HG03108 (cell line): ENCODE data around the gene NHSL1.

ENCODE experiments used
- ATAC-seq: cut with Tn5 transposase; IDR thresholded peaks from one replicate; pipeline ENCODE4 v1.9.1; 2021; ENCODE audit warnings: moderate library complexity; ENCODE audit not compliant: unreplicated experiment

NHSL1 gene

GRCh38 chr6:138374815-138375214 is 124.5 kb downstream of the NHSL1 start:
- no peak for ATAC-seq

DNA sequence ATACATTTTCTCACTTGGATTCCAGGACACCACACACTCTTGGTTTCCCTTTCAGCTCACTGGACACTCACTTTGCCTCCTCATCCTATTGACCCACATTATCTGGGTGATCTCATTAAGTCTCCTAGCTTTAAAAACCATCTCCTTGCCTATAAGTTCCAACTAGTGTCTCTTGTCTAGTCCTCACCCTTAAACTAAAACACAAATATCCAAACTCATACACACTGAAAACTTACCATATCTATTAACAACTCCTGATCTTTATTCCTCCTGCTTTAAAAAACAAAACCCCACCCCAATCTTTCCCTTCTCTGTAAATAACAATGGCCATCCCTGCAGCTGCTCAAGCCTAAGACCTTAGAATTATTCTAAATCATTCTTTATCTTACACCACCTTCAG is 125.1 kb downstream of the NHSL1 start:
- ATAC-seq: no peak

- no peak for ATAC-seq
Measured at GRCh38 chr6:138372711-138373463, 126.4 kb downstream of the NHSL1 start.
